CD4-positive, alpha-beta T cell treated with Interleukin-15 for 4 hours (primary cell): ENCODE measurements around the gene RMC1.
A peak's percentile ranks its signal among the peaks of the same experiment; 100 is the strongest.
"Not testable (repeated sequence)": the region's sequence is repeated elsewhere in the genome, so short reads cannot be mapped to it uniquely, and the experiment has no call there.

Experiments
- DNase-seq: peaks from one replicate; pipeline ENCODE4 v3.0.0-alpha.2; 2020; ENCODE audit warnings: low spot score

The RMC1 gene

GRCh38 chr18:23563377-23564043 lies 60.2 kb downstream of the RMC1 start:
- DNase-seq = peak; percentile 58

- DNase-seq = no peak
These were observed 62.7 kb downstream of the RMC1 start for GRCh38 chr18:23565916-23566547.

GRCh38 chr18:23567671-23568070 lies 64.4 kb downstream of the RMC1 start:
- DNase-seq = no peak

GRCh38 chr18:23568281-23569138 lies 65.2 kb downstream of the RMC1 start:
- no peak for DNase-seq

- DNase-seq = no peak
These were observed 66.2 kb downstream of the RMC1 start for GRCh38 chr18:23569299-23570063.

GRCh38 chr18:23570912-23571504 lies 67.7 kb downstream of the RMC1 start:
- peak; percentile 13 for DNase-seq

- no peak for DNase-seq
These were observed 68.7 kb downstream of the RMC1 start for GRCh38 chr18:23572012-23572411.

GRCh38 chr18:23572570-23572969 lies 69.3 kb downstream of the RMC1 start:
- no peak for DNase-seq

- no peak for DNase-seq
These were observed 69.7 kb downstream of the RMC1 start for GRCh38 chr18:23573020-23573419.

- DNase-seq = peak; percentile 63
These were observed 70.5 kb downstream of the RMC1 start for GRCh38 chr18:23573626-23574431.

- DNase-seq = no peak
These were observed 71.4 kb downstream of the RMC1 start for GRCh38 chr18:23574611-23575308.

GRCh38 chr18:23575309-23575651 lies 72.0 kb downstream of the RMC1 start:
- DNase-seq = no peak

GRCh38 chr18:23577521-23577920 lies 74.2 kb downstream of the RMC1 start:
- not testable (repeated sequence) for DNase-seq

- no peak for DNase-seq
These were observed 74.9 kb downstream of the RMC1 start for GRCh38 chr18:23578067-23578701.

- no peak for DNase-seq
These were observed 75.8 kb downstream of the RMC1 start for GRCh38 chr18:23578891-23579653.

- DNase-seq = no peak
These were observed 77.5 kb downstream of the RMC1 start for GRCh38 chr18:23580677-23581367.
